H1 (cell line): ENCODE measurements around the gene ZMYND12. TPM values are rescaled to one million over a fixed set of nuclear protein-coding genes. Genes with fewer than 3 reads are reported as not detected.

Experiments used
- CBX8 ChIP-seq: fragments of 300-800, 300-1000 bp; sonication (generic); IDR thresholded peaks from 2 replicates; pipeline ENCODE4 v1.7.1; 2016; ENCODE audit warnings: low read depth, low read length, borderline replicate concordance
- CHD1 ChIP-seq: IDR thresholded peaks from 2 replicates; pipeline ENCODE4 v1.6.1; 2012; ENCODE audit warnings: low read depth, low read length, improper control_type of control experiment
- HDAC2 ChIP-seq, 2 experiments: fragments of 300-600 bp in 1 of 2; sonication (generic) in 1 of 2; IDR thresholded peaks; 2 replicates each; pipeline ENCODE4 v1.6.1; 2011 to 2012; ENCODE audit warnings: low read depth in 2 of 2, low read length in 2 of 2, mild to moderate bottlenecking in 2 of 2, moderate library complexity in 2 of 2, borderline replicate concordance in 1 of 2, inconsistent platforms in 1 of 2
- RBBP5 ChIP-seq: IDR thresholded peaks from 2 replicates; pipeline ENCODE4 v1.7.1; 2012; ENCODE audit warnings: low read depth, mild to moderate bottlenecking, inconsistent platforms, low read length, moderate library complexity, borderline replicate concordance
- RFX5 ChIP-seq: IDR thresholded peaks from 2 replicates; pipeline ENCODE4 v1.6.1; 2011; ENCODE audit warnings: low read depth, low read length, improper control_type of control experiment, borderline replicate concordance
- SAP30 ChIP-seq: fragments of 300-600 bp; sonication (generic); IDR thresholded peaks from 2 replicates; pipeline ENCODE4 v1.7.1; 2012; ENCODE audit warnings: low read length, moderate library complexity, mild to moderate bottlenecking, inconsistent platforms; ENCODE audit not compliant: insufficient read depth, insufficient replicate concordance
- SIRT6 ChIP-seq: IDR thresholded peaks from one replicate; pipeline ENCODE4 v1.7.1; 2012; ENCODE audit warnings: low read length, inconsistent platforms
- TAF1 ChIP-seq: IDR thresholded peaks from 2 replicates; pipeline ENCODE4 v1.6.1; 2011; ENCODE audit warnings: mild to moderate bottlenecking, low read depth, low read length
- polyA plus RNA-seq, 7 experiments: library from polyadenylated mRNA; depleted of rRNA in 3 of 7; stranded (reverse) in 5 of 7; unstranded in 2 of 7; fragments of >200 nt in 5 of 7; fragments of 200-250 nt in 2 of 7; gene quantifications; 1 replicate in 5 of 7; 2 replicates in 1 of 7; 4 replicates in 1 of 7; pipeline versions ENCODE4 v1.2.1 to v1.2.3, GENCODE V29; 2011 to 2013; ENCODE audit warnings: missing spikeins in 2 of 7, mixed read lengths in 2 of 7
- total RNA-seq: library from RNA; stranded (reverse); fragmentation: NEBNext Ultra II Directional; extraction: Animal tissue kit (Norgen Biotek cat#: 25700); gene quantifications from 2 replicates; pipeline ENCODE4 v1.2.1, GENCODE V29; 2021
- TF ChIP-seq, protein P1 (sequence below): fragments of 300-600 bp; sonication (generic); IDR thresholded peaks from 2 replicates; pipeline ENCODE4 v1.7.1; 2012; ENCODE audit warnings: low read length, moderate library complexity, mild to moderate bottlenecking, inconsistent platforms; ENCODE audit not compliant: insufficient replicate concordance

The ZMYND12 gene
- total and polyA plus RNA-seq, 2 of the 8 experiments (the other 6 are each of a cell fraction or from before 2014, with no cell fraction given): 0.62 TPM; not detected in 1

DNA sequence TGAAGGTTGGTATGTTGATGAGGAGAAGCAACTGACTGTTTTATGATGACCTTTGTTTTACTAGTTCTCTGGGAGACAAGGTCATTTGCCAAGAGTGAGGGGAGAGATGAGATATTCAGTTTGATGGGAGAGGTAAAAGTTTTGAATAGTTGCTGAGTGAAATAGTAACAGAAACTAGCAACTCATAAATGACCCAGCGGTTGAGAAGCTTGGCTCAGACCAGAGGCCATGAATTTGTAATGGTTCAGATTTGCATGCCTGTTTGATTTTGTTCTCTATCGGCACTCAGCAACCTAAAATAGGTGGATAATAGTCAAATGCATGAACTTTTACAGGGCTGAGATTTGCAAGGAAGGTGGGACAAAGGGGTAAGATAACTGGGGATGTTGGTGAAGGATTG lies 13.9 kb upstream of the ZMYND12 start (continued):
- TF ChIP-seq, protein P1, sequence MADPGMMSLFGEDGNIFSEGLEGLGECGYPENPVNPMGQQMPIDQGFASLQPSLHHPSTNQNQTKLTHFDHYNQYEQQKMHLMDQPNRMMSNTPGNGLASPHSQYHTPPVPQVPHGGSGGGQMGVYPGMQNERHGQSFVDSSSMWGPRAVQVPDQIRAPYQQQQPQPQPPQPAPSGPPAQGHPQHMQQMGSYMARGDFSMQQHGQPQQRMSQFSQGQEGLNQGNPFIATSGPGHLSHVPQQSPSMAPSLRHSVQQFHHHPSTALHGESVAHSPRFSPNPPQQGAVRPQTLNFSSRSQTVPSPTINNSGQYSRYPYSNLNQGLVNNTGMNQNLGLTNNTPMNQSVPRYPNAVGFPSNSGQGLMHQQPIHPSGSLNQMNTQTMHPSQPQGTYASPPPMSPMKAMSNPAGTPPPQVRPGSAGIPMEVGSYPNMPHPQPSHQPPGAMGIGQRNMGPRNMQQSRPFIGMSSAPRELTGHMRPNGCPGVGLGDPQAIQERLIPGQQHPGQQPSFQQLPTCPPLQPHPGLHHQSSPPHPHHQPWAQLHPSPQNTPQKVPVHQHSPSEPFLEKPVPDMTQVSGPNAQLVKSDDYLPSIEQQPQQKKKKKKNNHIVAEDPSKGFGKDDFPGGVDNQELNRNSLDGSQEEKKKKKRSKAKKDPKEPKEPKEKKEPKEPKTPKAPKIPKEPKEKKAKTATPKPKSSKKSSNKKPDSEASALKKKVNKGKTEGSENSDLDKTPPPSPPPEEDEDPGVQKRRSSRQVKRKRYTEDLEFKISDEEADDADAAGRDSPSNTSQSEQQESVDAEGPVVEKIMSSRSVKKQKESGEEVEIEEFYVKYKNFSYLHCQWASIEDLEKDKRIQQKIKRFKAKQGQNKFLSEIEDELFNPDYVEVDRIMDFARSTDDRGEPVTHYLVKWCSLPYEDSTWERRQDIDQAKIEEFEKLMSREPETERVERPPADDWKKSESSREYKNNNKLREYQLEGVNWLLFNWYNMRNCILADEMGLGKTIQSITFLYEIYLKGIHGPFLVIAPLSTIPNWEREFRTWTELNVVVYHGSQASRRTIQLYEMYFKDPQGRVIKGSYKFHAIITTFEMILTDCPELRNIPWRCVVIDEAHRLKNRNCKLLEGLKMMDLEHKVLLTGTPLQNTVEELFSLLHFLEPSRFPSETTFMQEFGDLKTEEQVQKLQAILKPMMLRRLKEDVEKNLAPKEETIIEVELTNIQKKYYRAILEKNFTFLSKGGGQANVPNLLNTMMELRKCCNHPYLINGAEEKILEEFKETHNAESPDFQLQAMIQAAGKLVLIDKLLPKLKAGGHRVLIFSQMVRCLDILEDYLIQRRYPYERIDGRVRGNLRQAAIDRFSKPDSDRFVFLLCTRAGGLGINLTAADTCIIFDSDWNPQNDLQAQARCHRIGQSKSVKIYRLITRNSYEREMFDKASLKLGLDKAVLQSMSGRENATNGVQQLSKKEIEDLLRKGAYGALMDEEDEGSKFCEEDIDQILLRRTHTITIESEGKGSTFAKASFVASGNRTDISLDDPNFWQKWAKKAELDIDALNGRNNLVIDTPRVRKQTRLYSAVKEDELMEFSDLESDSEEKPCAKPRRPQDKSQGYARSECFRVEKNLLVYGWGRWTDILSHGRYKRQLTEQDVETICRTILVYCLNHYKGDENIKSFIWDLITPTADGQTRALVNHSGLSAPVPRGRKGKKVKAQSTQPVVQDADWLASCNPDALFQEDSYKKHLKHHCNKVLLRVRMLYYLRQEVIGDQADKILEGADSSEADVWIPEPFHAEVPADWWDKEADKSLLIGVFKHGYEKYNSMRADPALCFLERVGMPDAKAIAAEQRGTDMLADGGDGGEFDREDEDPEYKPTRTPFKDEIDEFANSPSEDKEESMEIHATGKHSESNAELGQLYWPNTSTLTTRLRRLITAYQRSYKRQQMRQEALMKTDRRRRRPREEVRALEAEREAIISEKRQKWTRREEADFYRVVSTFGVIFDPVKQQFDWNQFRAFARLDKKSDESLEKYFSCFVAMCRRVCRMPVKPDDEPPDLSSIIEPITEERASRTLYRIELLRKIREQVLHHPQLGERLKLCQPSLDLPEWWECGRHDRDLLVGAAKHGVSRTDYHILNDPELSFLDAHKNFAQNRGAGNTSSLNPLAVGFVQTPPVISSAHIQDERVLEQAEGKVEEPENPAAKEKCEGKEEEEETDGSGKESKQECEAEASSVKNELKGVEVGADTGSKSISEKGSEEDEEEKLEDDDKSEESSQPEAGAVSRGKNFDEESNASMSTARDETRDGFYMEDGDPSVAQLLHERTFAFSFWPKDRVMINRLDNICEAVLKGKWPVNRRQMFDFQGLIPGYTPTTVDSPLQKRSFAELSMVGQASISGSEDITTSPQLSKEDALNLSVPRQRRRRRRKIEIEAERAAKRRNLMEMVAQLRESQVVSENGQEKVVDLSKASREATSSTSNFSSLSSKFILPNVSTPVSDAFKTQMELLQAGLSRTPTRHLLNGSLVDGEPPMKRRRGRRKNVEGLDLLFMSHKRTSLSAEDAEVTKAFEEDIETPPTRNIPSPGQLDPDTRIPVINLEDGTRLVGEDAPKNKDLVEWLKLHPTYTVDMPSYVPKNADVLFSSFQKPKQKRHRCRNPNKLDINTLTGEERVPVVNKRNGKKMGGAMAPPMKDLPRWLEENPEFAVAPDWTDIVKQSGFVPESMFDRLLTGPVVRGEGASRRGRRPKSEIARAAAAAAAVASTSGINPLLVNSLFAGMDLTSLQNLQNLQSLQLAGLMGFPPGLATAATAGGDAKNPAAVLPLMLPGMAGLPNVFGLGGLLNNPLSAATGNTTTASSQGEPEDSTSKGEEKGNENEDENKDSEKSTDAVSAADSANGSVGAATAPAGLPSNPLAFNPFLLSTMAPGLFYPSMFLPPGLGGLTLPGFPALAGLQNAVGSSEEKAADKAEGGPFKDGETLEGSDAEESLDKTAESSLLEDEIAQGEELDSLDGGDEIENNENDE: no peak
- TF ChIP-seq HDAC2 (IDR thresholded peaks at IDR 0.05; ENCODE audit: borderline replicate concordance in 1 of 2, low read depth in 2 of 2, low read length in 2 of 2): no peak
- no peak for TF ChIP-seq SIRT6
- TF ChIP-seq SAP30: no peak
- no peak for TF ChIP-seq CHD1
- no peak for TF ChIP-seq CBX8
- no peak for TF ChIP-seq RBBP5
- TF ChIP-seq TAF1: no peak
- no peak for TF ChIP-seq RFX5
